ENCODE data around the gene CGRRF1.

CGRRF1 gene

DNA sequence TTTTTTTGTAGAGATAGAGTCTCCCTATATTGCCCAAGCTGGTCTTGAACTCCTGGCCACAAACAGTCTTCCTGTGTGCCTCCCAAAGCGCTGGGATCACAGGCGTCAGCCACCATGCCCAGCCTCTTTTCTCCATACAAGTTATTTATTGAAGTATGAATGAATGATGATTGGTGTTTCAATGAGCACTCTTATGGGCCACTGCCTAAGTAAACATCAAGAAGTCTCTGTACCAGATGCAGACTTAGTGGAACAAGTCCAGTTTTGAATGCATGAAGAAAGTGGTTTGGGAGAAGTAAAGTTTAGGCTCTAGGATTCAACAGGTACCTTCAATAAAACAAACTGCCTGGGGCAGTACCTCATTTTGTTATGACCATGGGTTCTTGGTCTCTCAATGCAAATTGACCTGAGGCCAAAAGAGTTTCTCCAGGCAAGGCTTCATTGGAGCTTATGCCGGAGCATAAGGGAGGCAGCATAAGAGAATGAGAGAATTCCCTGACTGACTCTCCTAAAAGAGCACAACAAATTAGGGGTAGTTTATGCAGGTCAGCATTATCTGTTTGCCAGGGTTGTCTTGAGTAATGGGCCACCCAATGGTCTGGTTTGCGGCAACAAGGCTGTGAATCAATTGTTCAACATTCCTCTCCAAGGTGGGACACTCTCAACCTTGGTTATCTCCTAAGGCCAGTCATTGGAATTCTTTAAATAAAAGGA lies 19.8 kb upstream of the CGRRF1 start:
- no peak for DNase-seq (ENCODE audit: low read depth)

DNA sequence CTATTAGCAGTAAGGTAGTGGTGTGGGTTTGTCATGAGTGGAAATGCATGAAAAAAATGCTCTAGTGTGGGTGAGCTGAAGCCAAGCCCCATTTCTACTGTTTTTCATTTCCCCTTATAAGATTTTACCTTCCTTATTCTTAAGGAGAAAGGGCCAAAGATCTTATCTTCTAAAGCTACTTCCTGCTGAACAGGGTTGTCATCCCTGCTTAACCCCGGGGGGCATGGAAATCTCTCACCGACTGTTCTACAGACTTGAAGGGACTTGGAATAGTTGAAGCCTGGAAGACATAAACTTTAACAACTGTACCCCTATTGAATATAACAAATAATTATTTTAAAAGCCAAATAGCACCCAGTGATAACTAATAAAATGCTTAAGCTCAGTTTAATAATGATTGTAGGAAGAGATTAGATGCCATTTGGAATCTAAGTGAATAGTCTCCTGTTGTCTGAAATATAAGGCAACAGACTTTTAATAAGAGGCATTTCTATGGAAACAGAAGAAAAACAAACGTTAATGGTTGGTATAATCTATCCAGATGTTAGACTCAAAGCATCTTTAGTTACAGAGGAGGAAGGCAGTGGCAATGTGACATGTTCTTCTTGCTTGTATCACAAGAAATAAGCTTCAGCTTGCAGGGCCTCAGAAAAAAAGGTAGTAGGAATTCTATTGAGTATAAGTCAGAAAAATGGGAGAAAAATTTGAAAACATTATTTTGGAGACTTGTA lies 19.1 kb upstream of the CGRRF1 start:
- DNase-seq (ENCODE audit: low read depth): no peak

DNA sequence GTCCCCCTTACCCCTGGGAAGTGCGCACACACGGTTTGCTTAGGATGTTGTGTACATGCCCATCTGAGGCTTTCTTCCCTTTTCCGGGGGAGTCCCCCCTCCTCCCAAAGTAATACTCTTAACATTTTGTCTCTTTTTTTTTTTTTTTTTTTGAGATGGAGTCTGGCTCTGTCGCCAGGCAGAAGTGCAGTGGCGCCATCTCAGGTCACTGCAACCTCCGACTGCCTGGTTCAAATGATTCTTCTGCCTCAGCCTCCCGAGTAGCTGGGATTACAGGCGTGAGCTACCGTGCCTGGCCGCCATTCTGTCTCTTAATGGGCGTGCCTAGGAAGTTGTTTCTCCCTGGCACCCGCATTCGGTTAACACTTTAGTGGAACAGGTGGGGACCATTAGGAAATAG lies 16.4 kb upstream of the CGRRF1 start:
- DNase-seq (ENCODE audit: low read depth): no peak

DNA sequence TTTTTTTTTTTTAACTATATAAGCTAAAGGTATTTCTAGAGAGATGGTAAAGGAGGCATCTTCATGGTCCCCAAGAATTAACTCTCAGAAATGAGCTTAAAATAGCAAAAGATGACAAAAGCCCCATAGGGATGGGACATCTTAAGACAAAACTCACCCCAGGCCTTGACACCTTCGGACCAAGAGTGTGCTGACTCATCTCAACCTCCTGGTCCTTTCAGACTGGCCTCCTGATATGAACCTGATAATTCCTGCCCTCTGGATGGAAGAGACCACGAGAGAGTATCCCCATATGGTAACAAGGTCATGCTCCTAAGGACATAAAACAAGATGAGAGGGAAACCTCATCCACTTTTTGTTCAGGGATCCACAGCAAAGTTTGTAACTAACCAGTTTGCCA lies 12.5 kb upstream of the CGRRF1 start:
- DNase-seq (ENCODE audit: low read depth): no peak

DNA sequence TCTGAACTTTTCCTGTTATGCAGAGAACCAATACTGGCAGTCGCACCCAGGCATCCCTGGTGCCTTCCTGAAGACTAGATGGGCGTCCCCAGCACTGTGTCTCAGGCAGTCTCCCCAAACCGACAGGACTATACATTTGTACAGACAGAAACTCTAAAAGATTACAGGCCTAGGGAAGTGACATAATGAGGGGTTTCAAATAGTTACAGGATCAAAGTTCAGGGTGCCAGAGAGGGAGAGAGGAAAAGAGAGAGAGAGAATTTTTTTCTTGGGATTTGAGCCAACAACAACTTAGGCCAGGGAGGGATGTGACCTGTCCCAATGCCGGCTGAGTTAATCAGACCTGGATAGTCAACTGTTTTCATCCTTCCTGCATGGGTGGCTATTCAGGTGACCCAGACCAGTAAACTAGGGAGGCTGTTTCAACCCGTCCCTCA lies 11.6 kb upstream of the CGRRF1 start:
- DNase-seq (ENCODE audit: low read depth): no peak

DNA sequence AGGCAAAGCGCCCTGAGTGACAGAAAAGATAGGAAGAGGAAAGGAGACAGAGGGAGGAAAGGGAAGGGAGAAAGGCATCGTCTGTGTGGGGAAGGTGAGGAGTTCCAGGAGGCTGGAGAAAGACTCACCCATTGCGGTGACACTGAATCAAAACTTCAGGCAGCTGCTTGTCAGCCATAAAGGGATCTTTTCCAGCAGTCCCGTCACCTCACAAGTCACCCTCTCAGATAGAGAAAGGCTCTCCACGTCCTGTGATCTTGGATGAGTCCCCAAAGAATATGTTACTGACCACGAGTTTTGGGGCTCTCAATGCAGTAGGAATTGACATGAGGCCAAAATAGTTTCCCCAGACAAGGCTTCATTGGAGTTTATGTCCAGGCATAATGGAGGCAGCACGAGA lies 11.1 kb upstream of the CGRRF1 start:
- DNase-seq (ENCODE audit: low read depth): no peak

DNA sequence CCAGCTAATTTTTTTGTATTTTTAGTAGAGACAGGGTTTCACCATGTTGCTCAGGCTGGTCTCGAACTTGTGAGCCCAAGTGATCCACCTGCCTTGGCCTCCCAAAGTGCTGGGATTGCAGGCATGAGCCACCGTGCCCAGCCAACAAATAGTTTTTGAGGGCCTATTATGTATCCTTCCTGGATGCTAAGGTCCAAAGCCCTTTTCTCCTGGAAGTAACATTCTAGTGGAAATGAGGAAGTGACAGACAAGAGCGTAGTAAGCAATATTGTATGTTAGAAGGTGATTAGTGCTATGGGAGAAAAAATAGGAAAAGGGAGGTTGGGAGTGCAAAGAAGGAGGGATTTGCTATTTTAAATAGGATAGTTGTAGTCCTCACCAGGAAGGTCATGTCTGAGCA lies 9.0 kb upstream of the CGRRF1 start:
- no peak for DNase-seq (ENCODE audit: low read depth)

DNA sequence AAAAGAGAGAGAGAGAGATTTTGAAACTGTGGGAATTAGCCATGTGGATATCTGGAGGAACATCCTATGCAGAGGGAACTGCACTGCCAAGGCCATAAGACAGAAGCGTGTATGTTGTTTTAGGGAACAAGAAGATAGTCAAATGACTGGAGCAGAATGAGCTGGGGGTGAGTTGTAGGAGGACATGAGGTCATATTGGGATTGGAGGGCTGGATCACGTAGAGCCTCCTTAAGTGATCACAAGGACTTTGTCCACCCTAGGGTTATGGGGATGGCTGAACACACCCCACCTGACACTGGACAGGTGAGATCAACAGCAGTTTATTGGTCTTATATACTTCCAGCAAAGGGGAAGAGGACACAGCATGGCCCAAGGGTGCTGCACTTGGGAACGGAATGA lies 8.2 kb upstream of the CGRRF1 start:
- DNase-seq (ENCODE audit: low read depth): no peak

DNA sequence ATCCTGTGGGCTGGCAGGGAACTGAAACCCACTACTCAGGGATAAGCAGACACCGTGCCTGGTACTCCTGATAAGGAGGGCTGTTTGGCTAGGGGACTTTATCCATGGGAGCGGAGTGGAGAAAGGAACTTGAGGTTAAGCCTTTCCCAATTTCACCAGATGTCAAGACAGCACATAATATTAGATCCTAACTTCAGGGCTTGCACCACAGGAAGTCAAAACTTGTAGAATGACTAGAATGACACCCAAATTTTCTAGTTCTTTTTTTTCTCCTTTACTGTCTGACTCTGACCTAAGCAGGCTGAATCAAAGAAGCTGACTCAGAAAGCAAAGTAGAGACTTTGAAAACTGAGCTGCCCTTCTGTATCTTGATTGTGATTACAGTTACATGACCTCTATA lies 7.1 kb upstream of the CGRRF1 start:
- DNase-seq (ENCODE audit: low read depth): no peak

DNA sequence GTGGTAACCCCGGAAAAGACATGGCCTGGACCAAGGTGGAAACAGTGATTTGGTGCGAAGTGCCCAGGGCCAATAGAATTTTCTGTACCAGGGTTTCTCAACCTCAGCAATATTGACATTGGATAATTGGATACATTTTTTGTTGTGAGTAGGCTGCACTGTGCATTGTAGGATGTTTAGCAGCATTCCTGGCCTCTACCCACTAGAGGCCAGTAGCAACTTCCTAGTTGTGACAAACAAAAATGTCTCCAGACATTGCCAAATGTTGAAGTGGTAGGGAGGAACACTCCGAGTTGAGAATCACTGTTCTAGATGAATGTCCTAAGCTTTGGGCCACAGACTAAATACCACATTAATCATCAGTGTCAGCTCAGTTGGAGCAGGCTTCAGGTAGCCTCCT lies 6.2 kb upstream of the CGRRF1 start:
- DNase-seq (ENCODE audit: low read depth): no peak

DNA sequence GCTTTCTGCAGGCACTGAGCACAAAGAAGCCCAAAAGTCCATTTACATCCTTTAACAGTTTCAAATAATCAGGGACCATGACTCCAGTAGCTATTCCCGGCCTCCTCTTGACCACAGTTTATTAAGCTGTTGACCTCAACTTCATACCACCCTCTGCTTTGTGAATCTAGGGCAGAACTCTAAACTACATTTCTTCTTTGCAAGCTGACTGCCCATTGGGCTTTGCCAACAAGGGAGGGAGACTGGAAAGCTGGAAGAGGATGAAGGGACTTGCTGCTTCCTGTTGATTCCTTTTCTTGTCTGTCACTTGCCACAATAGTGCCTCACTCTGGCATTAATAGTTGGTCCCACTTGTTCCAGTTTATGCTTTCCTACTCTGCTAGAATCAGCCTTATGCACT lies 2.7 kb downstream of the CGRRF1 start:
- no peak for DNase-seq (ENCODE audit: low read depth)

DNA sequence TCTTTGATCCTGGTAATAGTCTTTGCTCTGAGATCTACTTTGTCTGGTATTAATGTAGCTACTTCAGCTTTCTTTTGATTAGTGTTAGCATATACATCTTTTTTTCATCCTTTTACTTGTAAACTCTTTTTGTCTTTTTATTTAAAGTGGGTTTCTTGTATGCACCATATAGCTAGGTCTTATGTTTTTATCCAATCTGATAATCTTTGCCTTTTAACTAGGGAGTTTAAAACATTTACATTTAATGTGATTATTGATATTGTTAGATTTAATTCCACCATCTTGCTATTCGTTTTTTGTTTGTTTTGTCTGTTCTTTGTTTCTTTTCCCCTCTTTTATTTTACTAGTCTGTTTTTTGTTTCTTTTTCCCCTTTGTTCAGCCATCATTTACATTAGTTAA lies 6.0 kb downstream of the CGRRF1 start:
- DNase-seq (ENCODE audit: low read depth): no peak

DNA sequence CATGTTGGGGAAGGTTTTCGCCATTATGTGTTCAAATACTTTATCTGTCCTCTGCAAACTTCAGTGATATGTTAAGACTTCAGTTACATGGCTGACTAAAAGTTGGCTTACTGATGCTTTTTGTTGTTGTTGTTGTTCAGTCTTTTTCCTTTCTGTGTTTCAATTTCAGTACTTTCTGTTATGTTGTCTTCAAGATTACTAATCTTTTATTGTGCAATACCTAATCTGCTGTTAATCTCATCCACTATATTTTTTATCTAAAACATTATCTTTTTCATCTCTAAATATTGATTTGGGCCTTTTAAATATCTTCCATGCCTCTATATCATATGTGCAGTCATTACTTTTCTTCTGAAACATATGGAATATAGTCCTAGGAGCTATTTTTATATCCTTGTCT lies 7.0 kb downstream of the CGRRF1 start:
- DNase-seq (ENCODE audit: low read depth): no peak

DNA sequence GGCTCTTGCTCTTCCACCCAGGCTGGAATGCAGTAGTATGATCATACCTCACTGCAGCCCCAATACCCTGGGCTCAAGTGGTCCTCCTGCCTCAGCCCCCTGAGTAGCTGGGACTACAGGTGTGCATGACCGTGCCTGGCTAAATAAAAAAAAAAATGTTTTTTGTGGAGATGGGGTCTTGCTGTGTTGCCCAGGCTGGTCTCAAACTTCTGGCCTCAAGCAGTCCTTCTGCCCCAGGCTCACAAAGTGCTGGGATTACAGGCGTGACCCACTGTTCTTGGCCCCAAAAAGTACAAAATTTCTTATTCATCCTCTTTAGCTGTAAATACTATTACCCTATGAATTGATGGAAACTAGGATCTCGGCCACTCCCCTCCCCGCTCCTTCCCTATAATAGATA lies 14.7 kb downstream of the CGRRF1 start:
- no peak for DNase-seq (ENCODE audit: low read depth)

DNA sequence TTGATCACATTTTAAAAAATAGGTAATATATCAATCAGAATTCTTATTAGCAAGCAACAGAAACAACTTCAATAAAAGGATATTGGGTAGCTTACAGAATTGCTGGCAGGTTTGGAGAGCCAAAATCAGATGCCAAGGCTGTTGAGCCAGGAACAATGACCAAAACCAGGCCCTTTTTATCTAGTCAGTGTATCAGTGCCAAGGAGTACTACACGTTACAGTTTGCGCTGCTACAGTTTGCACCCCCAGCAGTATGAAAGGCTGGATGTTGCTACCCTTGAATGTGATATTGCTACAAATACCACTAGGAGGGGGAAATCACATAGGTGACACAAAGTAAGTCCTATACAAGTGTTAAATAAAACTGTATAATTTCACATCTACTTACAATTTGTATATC lies 19.3 kb downstream of the CGRRF1 start:
- DNase-seq (ENCODE audit: low read depth): no peak

DNA sequence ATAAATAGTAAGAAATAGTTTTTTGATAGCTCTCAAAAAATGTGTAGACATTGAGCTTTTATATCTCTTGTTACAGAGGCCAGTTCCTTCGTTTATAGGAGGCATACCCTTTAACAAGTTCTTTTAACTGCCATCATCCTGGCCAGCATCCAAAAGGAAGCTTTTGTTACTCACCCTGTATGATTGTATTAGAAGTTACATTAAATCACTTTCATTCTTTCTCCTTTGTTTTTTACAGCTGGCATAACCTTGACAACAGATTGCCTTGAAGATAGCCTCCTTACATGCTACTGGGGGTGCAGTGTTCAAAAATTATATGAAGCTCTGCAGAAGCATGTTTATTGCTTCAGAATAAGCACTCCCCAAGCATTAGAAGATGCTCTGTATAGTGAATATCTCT lies 20.1 kb downstream of the CGRRF1 start:
- DNase-seq (ENCODE audit: low read depth): no peak

DNA sequence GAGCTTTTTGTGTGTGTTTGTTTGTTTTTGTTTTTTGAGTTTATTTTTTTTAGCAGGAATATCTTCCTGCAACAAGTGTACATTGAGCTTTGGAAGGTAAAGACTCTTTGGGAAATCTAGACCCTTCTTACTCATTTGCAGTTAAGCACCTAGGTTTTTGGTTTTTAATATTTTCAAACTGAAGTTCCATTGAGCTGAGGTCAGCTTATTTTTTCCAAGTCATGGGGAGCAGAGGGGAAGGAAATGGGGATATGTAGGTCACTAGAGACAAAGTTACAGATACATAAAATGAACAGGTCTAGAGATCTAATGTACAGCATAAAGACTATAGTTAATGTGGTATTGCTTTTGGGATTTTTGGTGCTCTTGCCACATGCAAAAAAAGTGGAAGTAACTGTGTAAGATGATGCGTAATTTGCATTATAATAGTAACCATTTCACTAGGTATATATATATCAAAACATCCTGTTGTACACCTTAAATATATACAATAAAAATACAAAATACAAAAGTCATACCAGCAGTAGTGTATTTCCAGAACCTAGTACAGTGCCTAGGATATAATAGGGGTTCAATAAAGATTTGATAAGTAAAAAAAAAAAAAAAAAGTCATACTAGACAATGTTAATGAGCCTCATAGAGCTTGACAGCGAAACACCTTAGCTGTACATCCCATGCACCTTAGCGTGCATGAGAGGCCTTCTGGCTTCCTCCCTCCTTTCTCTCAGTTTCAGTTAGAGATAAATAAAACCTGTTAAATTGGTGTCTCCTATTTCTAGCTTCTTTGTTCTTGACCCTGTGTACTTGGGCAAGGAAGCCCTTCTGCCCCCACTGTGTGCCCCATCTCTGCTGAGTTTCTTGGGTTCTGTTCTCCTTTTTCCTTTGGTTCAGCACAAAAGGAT lies 22.7 kb downstream of the CGRRF1 start:
- no peak for DNase-seq (ENCODE audit: low read depth)

DNA sequence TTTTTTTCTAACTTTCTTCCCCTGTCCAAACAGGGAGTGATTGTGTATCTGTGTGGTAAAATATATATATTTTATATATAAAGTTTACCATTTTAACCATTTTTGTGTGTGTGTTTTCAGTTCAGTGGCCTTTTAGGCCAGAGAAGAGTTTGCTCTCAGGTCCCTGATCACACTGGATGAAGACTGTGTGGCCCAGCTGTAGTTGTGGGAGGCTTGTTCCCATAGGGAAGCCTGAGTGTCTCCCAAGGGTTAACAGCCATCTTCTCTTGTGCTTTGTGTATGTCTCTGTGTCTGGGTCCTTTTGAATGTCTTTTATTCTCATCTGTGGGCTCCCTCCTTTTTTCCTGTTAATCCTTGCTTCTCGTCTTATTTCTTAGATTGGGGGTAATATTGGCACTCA lies 23.4 kb downstream of the CGRRF1 start:
- DNase-seq (ENCODE audit: low read depth): no peak

DNA sequence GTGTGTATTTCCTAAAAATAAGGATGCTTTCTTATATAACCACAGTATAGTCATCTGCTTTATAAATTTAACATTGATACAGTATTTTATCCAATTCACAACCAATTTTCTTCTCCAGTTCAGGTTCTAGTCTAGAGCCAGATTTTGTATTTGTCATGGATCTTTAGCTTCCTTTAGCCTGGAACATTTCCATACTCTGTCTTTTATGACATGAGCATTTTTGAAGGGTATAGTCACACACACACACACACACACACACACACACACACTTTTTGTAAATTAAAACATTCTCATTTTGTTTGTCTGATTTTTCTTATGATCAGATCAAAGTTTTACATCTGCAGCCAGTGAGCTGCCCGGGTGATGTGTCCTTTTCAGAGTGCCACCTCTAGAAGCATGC lies 25.4 kb downstream of the CGRRF1 start:
- DNase-seq (ENCODE audit: low read depth): no peak

DNA sequence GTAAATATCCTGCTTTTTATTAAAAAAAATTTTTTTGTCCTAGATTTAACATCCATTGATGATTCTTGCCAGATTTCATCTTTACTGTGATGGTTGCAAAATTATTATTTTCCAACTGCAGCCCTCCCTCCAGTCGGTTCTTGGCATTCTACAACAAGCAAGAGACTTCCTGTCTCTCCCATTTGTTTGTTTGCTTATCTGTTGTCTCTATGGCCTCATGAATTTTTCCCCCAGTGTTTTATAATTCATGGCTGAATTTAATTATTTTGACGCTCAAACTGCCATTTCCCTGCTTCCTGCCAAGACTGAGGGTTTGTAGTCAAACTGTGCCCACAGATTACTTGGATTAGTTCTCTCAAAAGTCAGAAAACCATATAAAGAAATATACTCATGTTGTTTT lies 25.9 kb downstream of the CGRRF1 start:
- no peak for DNase-seq (ENCODE audit: low read depth)

DNA sequence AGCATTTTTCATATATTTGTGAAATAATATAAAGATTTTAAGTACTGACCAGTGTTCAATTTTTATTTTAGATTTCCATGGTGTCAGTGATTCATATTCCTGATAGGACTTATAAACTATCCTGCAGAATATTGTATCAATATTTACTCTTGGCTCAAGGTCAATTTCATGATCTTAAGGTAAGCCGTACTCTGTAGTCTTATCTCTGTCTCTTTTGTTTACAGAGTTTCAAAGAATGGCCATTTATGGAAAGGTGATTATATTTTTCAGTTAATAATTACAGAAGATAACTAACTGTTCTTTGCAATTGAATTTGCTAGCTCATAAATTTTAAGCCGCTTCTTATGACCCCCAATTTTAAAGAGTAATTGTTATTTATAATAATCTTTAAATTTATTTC lies 27.9 kb downstream of the CGRRF1 start:
- DNase-seq (ENCODE audit: low read depth): no peak

DNA sequence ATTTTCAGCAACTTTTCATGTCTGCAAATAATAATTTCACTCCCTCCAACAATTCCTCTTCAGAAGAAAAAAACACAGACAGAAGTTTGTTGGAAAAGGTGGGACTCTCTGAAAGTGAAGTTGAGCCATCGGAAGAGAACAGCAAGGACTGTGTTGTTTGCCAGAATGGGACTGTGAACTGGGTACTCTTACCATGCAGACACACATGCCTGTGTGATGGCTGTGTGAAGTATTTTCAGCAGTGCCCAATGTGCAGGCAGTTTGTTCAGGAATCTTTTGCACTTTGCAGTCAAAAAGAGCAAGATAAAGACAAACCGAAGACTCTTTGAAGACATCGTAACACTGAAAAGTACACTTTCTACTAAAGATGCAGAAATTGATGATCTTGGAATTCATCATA lies 28.3 kb downstream of the CGRRF1 start:
- no peak for DNase-seq (ENCODE audit: low read depth)

DNA sequence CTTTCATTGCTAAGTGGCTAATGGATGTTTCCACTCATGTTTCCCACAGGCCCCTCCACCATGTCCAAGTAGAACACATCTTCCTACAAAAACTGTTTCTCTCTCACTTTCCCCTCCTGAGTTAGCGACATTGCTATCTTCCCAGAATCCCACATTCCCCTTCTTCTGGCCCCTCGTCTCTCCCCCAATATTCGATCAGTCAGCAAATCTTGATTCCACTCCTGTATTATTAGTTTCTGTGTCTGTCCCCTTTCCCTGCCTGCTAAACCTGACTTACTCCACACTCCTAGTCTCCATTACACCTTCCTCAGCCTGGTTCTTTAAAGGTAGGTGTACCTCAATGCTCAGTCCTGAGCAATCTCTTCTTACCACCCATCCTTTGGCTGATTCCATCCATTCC lies 37.9 kb downstream of the CGRRF1 start:
- DNase-seq (ENCODE audit: low read depth): no peak

Measured in T follicular helper cell (primary cell).